Mammary epithelial cell (primary cell): ENCODE results near the gene THOC7.

ENCODE experiments used
- EZH2 ChIP-seq: IDR thresholded peaks from 2 replicates; pipeline ENCODE4 v1.6.1; 2012; ENCODE audit warnings: low read length, inconsistent platforms, borderline replicate concordance
- TF ChIP-seq, protein P1 (sequence below), 2 donors: IDR thresholded peaks in 1 of 2; conservative IDR thresholded peaks in 1 of 2; 2 replicates each; pipeline ENCODE4 v1.5.1; 2011 to 2012; ENCODE audit warnings: inconsistent platforms in 2 of 2, low read length in 2 of 2, mild to moderate bottlenecking in 2 of 2, control low read depth in 1 of 2, low read depth in 1 of 2; ENCODE audit not compliant: insufficient read depth in 1 of 2; ENCODE audit errors: extremely low read depth in 1 of 2

- TF ChIP-seq, protein P1, sequence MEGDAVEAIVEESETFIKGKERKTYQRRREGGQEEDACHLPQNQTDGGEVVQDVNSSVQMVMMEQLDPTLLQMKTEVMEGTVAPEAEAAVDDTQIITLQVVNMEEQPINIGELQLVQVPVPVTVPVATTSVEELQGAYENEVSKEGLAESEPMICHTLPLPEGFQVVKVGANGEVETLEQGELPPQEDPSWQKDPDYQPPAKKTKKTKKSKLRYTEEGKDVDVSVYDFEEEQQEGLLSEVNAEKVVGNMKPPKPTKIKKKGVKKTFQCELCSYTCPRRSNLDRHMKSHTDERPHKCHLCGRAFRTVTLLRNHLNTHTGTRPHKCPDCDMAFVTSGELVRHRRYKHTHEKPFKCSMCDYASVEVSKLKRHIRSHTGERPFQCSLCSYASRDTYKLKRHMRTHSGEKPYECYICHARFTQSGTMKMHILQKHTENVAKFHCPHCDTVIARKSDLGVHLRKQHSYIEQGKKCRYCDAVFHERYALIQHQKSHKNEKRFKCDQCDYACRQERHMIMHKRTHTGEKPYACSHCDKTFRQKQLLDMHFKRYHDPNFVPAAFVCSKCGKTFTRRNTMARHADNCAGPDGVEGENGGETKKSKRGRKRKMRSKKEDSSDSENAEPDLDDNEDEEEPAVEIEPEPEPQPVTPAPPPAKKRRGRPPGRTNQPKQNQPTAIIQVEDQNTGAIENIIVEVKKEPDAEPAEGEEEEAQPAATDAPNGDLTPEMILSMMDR (conservative IDR thresholded peaks at IDR 0.05 in 1 of 2, IDR thresholded peaks at IDR 0.05 in 1 of 2; ENCODE audit: extremely low read depth in 1 of 2, insufficient read depth in 1 of 2, low read depth in 1 of 2, low read length in 2 of 2): no peak
- no peak for TF ChIP-seq EZH2
Measured at GRCh38 chr3:63800097-63800496, 63.5 kb downstream of the THOC7 start.
